GM19035 (cell line): ENCODE results near the gene CELA3A.
"Not testable (repeated sequence)": the region's sequence is repeated elsewhere in the genome, so short reads cannot be mapped to it uniquely, and the experiment has no call there.

ENCODE experiments used
- ATAC-seq: cut with Tn5 transposase; IDR thresholded peaks from one replicate; pipeline ENCODE4 v1.9.1; 2021; ENCODE audit not compliant: unreplicated experiment

Gene CELA3A

DNA sequence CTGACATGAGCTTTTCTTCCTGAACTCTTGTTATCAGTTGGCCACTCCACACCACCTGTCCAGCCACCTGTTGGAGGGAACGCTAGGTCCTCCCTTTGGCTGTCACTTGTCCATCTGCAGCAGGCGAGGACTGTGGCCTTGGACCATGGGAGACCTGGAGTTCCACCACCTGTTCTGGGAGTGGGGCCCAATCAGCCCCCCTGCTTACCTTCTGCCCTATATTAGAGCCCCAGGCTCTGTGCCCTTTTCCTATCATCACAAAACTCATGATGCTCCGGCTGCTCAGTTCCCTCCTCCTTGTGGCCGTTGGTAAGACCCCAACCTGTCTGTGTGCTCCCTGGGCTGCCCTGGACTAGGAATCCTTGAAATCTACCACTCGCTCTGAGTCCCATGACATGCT lies at the start of gene CELA3A:
Gene CELA3A (plus strand): TSS at position 249 of the 400 bp plus-strand sequence. CDS start 18 bp downstream, at position 267.
- no peak for ATAC-seq

DNA sequence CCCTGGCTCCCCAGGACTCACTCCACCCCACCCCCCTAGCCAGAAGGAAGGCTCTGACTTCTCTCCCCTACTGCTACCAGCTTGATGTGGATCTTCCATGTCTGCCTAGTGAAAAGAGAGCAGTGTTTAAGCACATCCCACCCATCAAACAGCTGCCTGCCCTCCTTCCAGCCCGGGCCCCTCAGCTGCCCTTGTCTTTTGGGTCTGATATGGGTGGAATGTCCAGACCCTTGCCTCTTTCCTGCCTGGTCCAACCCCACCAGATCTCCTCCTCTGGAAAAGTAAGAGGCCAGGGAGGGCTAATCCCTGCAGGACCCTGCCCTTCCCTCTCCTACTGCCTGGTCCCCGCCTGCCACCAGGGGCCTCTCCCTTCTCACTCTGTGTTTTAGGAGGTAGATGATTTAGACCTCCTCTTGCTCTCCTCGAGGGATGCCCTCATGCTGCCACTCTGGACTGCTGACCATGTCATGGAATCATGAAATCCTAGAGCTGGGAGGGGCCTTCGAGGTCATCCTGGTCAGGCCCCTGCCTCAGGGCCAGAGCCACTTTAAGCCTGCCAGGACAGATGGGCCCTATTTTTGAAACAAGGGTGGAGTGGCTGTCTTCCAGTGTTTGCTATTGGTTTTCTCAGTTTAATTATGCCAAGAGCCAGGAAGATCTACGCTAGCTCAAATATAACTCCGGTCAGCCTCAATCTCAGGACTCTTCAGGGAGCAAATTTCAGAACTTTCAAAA lies 48.5 kb upstream of the CELA3A start:
- ATAC-seq, result no peak

DNA sequence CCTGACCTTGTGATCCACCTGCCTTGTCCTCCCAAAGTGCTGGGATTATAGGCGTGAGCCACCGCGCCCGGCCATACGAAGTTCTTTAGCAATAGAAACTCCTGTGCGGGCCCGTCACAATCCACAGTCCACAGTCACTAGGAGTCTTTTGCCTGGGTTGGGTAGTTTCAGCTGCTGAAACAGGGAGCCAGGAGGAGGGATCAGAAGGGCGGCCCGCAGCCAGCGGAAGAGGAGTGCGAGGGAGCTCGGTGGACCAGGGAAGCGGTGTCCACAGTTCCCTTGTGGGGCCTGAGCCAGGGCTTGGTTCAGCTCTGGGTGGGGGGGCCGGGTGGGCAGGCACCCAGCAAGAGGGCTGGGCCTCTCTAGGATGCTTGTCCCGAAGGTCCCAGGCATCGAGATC lies 46.4 kb upstream of the CELA3A start:
- ATAC-seq, result no peak

GRCh38 chr1:21955501-21956281 lies 45.8 kb upstream of the CELA3A start:
- no peak for ATAC-seq

GRCh38 chr1:21956720-21957552 lies 44.5 kb upstream of the CELA3A start:
- ATAC-seq, result no peak

DNA sequence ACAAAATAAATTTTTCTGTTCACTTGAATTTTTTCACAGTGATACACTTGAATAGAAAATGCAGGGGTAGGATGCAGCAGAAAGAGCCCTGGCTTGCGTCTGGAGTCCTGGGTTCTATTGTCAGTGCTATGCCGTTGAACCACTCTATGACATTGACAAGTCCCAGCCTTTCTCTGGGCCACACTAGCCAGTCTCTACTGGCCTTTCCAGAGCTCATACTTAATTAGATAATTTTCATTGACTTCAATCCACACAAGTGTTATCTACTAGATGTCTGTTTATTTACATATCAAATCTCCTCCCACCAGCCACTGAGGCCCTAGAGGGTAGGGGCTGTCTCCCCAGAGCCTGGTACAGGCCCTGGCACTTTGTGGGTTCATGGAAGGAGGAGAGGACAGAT lies 40.1 kb upstream of the CELA3A start:
- ATAC-seq, result no peak

DNA sequence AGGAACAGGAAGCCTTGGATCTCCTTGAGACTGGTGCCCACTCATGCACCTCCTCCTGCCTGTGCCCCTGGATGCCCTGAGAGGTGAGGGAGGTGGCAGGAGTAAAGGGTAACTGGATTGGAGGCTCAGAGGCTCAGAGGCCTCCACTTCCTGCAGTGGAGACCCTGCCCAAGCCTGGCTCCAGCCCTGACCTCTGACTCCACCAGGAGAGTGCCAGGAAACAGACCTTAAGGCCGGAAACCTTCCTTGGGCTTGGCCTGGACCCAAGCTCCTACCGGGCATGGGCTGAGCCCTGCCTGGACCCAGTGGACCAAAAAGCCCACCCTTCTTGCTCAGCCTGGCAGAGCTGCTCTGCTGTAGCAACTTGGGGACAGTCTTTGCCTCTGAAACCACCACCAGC lies 39.7 kb upstream of the CELA3A start:
- no peak for ATAC-seq

DNA sequence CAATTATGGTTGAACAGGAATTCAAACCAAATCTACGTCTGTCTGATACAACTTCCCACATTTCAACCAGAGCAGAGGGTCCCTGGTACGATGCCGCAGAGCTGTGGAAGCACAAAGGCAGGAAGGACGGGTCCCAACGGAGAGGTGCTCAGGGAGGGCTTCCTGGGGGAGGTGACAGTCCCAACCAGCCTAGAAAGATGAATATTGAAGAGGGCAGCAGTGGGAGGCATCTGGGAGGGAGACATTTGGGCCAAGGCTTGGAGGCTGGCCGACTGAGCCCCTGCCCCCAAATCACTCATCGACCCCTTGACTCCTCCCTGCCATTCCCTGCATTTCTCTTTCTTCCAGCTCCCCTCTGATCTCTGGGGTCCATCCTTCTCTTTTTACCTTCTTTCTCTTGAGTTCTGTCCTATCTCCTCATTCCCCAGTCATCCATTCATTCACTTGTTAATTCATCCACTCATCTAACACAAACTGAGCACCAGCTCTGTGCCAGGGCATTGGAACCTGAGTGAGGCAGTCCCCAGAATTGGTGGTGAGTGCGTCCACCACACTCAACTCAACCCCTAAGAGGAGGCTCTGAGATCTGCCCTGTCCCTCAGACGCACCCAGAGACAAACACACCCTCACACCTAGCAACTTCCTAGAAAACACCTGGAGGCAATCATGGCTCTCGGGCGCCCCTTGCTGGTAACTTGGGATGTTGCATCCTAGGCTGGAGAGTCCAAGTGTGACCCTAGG lies 37.8 kb upstream of the CELA3A start:
- ATAC-seq, result no peak

DNA sequence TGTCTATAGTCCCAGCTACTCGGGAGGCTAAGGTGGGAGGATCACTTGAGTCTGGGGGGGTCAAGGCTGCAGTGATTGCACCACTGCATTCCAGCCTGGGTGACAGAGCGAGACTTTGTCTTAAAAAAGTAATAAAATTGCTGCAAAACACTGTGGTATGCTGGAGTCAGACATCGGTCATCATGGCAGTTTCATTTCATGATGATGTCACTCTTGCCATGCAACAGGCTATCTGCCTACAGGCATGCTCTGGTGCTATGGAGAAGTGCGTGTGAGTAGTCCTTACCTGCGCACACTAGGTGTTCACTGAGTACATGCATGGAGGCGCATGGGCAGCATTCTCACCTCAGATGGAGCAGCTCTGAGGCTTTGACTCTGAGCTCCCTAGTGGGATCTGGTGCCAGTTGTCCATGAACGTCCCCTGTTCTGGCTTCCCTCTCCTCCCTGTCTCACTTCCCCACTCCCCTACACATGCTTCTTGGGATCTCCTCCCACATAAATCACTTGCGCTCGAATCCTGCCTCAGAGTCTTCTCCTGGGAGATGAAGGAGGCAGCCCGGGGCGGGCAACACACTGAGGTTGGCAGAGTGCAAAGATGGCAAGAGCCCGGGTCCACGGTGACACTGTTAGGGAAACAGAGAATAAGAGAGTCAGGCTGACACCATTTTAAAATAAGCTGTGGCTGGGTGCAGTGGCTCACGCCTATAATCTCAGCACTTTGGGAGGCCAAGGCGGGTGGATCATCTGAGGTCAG lies 35.0 kb upstream of the CELA3A start:
- no peak for ATAC-seq

GRCh38 chr1:21967216-21967615 lies 34.2 kb upstream of the CELA3A start:
- ATAC-seq, result not testable (repeated sequence)

DNA sequence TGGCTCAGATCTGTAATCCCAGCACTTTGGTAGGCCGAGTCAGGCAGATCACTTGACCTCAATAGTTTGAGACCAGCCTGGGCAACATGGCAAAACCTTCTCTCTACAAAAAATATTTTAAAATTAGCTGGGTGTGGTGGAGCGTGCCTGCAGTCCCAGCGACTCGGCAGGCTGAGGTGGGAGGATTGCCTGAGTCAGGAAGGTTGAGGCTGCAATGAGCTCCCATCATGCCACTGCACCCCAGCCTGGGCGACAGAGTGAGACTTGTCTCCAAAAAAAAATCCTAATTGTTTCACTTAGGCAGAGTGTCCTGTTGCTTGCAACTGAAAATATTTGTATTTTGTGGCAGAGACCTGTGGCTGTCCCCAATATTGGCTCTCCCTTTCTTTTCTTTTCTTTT lies 32.4 kb upstream of the CELA3A start:
- ATAC-seq, result not testable (repeated sequence)

- not testable (repeated sequence) for ATAC-seq
Observed at GRCh38 chr1:21970523-21970922, 30.9 kb upstream of the CELA3A start.

- not testable (repeated sequence) for ATAC-seq
Observed at GRCh38 chr1:21972973-21973441, 28.4 kb upstream of the CELA3A start.

GRCh38 chr1:21973948-21974347 lies 27.5 kb upstream of the CELA3A start:
- ATAC-seq, result not testable (repeated sequence)

- ATAC-seq, result not testable (repeated sequence)
Observed at GRCh38 chr1:21974699-21975098, 26.8 kb upstream of the CELA3A start.

DNA sequence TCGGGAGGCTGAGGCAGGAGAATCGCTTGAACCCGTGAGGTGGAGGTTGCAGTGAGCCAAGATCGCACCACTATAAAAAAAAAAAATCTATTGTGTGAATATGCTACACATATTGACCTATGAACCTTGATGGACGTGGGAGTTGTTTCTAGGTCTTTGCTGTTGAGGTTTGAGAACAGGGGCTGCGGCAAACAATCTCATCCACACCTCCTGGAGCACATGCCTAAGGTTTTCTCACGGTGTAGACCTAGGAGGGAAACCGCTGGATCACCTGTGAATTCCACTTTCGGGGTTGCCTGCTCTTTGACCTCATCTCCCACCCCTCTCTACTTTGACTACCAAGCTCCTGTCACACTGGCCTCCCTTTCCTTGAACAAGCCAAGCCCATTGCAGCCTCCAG lies 26.2 kb upstream of the CELA3A start:
- ATAC-seq, result not testable (repeated sequence)

- not testable (repeated sequence) for ATAC-seq
Observed at GRCh38 chr1:21976703-21977239, 24.7 kb upstream of the CELA3A start, which contains the start of gene CELA3B. TSS of gene CELA3B (plus strand) at chr1:21977022. CDS start at chr1:21977040, 18 bp downstream.

DNA sequence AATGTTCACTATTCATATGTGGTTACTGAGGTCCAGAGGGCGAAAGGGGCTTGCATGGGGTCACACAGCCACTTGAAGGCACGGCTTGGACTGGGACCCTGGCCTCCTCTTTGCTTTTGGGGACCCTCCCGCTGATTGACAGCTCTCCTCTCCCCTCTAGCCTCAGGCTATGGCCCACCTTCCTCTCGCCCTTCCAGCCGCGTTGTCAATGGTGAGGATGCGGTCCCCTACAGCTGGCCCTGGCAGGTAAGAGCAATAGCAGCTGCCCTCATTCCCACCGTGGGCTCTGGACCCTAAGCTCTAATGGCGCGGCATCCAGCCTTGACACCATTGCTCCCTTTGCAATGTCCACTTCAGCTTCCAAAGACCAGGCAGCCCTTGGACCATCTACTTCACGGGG lies 23.2 kb upstream of the CELA3A start:
- ATAC-seq, result not testable (repeated sequence)

DNA sequence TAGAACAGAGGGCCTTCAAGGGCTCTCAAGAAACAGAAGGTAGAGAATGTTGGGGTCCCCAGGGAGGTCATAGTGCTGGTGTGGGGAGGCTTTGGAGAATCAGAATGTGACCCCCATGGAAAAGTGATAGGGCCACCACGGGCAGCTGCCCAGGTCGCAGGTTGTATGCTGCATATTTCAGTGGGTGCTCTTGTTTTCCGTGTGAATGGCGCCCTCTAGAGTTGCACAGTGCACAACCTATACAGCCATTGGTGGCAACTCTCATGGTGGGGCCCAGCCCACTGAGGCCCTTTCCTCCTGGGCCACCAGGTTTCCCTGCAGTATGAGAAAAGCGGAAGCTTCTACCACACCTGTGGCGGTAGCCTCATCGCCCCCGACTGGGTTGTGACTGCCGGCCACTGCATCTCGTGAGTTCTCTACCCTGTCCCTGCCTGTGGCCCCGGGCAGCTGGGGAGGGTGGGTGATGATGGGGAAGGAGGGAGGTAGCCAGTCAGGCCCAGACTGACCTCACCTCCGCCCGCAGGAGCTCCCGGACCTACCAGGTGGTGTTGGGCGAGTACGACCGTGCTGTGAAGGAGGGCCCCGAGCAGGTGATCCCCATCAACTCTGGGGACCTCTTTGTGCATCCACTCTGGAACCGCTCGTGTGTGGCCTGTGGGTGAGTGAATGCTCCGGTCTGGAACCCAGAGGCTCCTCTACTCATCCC lies 20.8 kb upstream of the CELA3A start:
- ATAC-seq, result not testable (repeated sequence)
